Vagina (tissue), 2 donors: Measurements from ENCODE around the gene ADAMTS12. TPM values are rescaled to one million over a fixed set of nuclear protein-coding genes. Genes with fewer than 3 reads are reported as not detected.
A peak's percentile ranks its signal among the peaks of the same experiment; 100 is the strongest.

ENCODE experiments used
- DNase-seq, 2 donors: peaks; one replicate each; pipeline ENCODE4 v3.0.0-alpha.2; 2017; ENCODE audit errors: extremely low spot score in 2 of 2
- H3K27ac ChIP-seq: fragments of 200-600 bp; sonication (generic); one replicate; pipeline ENCODE4 v1.5.1; 2019
- H3K27me3 ChIP-seq: fragments of 200-600 bp; sonication (generic); one replicate; pipeline ENCODE4 v1.5.1; 2019
- H3K36me3 ChIP-seq, 2 donors: fragments of 200-600 bp; sonication (generic); one replicate each; pipeline ENCODE4 v1.5.1; 2017 to 2019
- H3K4me1 ChIP-seq: fragments of 200-600 bp; sonication (generic); one replicate; pipeline ENCODE4 v1.5.1; 2019
- H3K4me3 ChIP-seq, 2 donors: fragments of 200-600 bp; sonication (generic); 1 replicate in 1 of 2; 2 replicates in 1 of 2; pipeline ENCODE4 v1.5.1; 2016 to 2019
- H3K9me3 ChIP-seq: fragments of 200-600 bp; sonication (generic); one replicate; pipeline ENCODE4 v1.5.1; 2019
- POLR2A ChIP-seq, 2 donors: fragments of 450-650 bp; IDR thresholded peaks; one replicate each; pipeline ENCODE4 v1.6.1; 2017; ENCODE audit warnings: antibody characterized with exemption in 2 of 2, mild to moderate bottlenecking in 2 of 2, moderate library complexity in 2 of 2
- POLR2AphosphoS5 ChIP-seq, 2 donors: sonication (generic); formaldehyde crosslinking; IDR thresholded peaks; one replicate each; pipeline ENCODE4 v1.9.0; 2017; ENCODE audit warnings: antibody characterized with exemption in 2 of 2, mild to moderate bottlenecking in 2 of 2, low read depth in 1 of 2; ENCODE audit not compliant: insufficient read depth in 1 of 2
- intact Hi-C: fragments of 100-400 bp; cut with DNase I; formaldehyde crosslinking; loops from one replicate; pipeline ENCODE4 v1.15.1; 2023
- total RNA-seq: library from RNA; depleted of rRNA; stranded (reverse); fragments of >200 nt; gene quantifications from one replicate; pipeline ENCODE4 v1.2.3, GENCODE V29; 2016
- TF ChIP-seq, protein P1 (sequence below), 3 experiments: fragments of 450-650 bp in 2 of 3; fragments of 200-600 bp in 1 of 3; sonication (generic) in 1 of 3; IDR thresholded peaks; one replicate each; pipeline ENCODE4 v1.5.1; 2017 to 2019; ENCODE audit warnings: antibody characterized with exemption in 3 of 3, mild to moderate bottlenecking in 2 of 3, moderate library complexity in 2 of 3

ADAMTS12 gene
- total RNA-seq, 1 donor from 2014 or later: 7.6 TPM

DNA sequence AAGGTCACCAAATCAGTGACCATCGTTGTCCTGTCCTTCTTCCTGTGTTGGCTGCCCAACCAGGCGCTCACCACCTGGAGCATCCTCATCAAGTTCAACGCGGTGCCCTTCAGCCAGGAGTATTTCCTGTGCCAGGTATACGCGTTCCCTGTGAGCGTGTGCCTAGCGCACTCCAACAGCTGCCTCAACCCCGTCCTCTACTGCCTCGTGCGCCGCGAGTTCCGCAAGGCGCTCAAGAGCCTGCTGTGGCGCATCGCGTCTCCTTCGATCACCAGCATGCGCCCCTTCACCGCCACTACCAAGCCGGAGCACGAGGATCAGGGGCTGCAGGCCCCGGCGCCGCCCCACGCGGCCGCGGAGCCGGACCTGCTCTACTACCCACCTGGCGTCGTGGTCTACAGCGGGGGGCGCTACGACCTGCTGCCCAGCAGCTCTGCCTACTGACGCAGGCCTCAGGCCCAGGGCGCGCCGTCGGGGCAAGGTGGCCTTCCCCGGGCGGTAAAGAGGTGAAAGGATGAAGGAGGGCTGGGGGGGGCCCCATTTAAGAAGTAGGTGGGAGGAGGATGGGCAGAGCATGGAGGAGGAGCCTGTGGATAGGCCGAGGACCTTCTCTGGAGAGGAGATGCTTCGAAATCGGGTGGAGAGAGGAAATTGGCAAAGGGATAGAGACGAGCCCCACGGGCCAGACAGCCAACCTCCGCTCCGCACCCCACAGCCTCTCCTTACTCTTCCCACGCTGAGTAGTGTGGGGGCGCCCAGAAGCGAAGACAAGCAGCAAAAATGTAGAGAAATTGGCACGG is 46.1 kb upstream of the ADAMTS12 start:
- TF ChIP-seq, protein P1, sequence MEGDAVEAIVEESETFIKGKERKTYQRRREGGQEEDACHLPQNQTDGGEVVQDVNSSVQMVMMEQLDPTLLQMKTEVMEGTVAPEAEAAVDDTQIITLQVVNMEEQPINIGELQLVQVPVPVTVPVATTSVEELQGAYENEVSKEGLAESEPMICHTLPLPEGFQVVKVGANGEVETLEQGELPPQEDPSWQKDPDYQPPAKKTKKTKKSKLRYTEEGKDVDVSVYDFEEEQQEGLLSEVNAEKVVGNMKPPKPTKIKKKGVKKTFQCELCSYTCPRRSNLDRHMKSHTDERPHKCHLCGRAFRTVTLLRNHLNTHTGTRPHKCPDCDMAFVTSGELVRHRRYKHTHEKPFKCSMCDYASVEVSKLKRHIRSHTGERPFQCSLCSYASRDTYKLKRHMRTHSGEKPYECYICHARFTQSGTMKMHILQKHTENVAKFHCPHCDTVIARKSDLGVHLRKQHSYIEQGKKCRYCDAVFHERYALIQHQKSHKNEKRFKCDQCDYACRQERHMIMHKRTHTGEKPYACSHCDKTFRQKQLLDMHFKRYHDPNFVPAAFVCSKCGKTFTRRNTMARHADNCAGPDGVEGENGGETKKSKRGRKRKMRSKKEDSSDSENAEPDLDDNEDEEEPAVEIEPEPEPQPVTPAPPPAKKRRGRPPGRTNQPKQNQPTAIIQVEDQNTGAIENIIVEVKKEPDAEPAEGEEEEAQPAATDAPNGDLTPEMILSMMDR (IDR thresholded peaks at IDR 0.05): no peak
- TF ChIP-seq POLR2A (IDR thresholded peaks at IDR 0.05) (no peak), POLR2AphosphoS5 (IDR thresholded peaks at IDR 0.05; ENCODE audit: insufficient read depth in 1 of 2, low read depth in 1 of 2) (no peak)
- H3K36me3 ChIP-seq: no peaks in the 10 kb centered on the region
- no peak for DNase-seq
- no peak overlapping the region for H3K4me3 ChIP-seq
- H3K27me3 ChIP-seq: no peaks in the 10 kb centered on the region
- H3K9me3 ChIP-seq: no peaks in the 10 kb centered on the region
- intact Hi-C loops: no loop called here
- no peaks in the 10 kb centered on the region for H3K4me1 ChIP-seq
- no peak overlapping the region for H3K27ac ChIP-seq

DNA sequence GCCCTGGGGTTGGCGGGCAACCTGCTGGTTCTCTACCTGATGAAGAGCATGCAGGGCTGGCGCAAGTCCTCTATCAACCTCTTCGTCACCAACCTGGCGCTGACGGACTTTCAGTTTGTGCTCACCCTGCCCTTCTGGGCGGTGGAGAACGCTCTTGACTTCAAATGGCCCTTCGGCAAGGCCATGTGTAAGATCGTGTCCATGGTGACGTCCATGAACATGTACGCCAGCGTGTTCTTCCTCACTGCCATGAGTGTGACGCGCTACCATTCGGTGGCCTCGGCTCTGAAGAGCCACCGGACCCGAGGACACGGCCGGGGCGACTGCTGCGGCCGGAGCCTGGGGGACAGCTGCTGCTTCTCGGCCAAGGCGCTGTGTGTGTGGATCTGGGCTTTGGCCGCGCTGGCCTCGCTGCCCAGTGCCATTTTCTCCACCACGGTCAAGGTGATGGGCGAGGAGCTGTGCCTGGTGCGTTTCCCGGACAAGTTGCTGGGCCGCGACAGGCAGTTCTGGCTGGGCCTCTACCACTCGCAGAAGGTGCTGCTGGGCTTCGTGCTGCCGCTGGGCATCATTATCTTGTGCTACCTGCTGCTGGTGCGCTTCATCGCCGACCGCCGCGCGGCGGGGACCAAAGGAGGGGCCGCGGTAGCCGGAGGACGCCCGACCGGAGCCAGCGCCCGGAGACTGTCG is 45.4 kb upstream of the ADAMTS12 start:
- no peak for DNase-seq
- intact Hi-C loops: no loop called here
- Histone ChIP-seq H3K9me3 (no peaks in the 10 kb centered on the region), H3K4me3 (peak overlapping the region in 1 of 2 donors; percentile 5), H3K27me3 (no peaks in the 10 kb centered on the region), H3K4me1 (no peaks in the 10 kb centered on the region), H3K36me3 (no peaks in the 10 kb centered on the region), H3K27ac (no peak overlapping the region)
- TF ChIP-seq POLR2AphosphoS5 (IDR thresholded peaks at IDR 0.05; ENCODE audit: insufficient read depth in 1 of 2, low read depth in 1 of 2) (no peak), POLR2A (IDR thresholded peaks at IDR 0.05) (no peak)
- TF ChIP-seq, protein P1 (IDR thresholded peaks at IDR 0.05): no peak

DNA sequence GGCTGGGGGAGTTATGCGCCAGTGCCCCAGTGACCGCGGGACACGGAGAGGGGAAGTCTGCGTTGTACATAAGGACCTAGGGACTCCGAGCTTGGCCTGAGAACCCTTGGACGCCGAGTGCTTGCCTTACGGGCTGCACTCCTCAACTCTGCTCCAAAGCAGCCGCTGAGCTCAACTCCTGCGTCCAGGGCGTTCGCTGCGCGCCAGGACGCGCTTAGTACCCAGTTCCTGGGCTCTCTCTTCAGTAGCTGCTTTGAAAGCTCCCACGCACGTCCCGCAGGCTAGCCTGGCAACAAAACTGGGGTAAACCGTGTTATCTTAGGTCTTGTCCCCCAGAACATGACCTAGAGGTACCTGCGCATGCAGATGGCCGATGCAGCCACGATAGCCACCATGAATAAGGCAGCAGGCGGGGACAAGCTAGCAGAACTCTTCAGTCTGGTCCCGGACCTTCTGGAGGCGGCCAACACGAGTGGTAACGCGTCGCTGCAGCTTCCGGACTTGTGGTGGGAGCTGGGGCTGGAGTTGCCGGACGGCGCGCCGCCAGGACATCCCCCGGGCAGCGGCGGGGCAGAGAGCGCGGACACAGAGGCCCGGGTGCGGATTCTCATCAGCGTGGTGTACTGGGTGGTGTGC is 44.7 kb upstream of the ADAMTS12 start, which contains the start of gene RXFP3:
Gene RXFP3 (plus strand): TSS at position 6 of the 636 bp plus-strand sequence. CDS start 355 bp downstream, at position 361.
- TF ChIP-seq POLR2A (IDR thresholded peaks at IDR 0.05) (no peak), POLR2AphosphoS5 (IDR thresholded peaks at IDR 0.05; ENCODE audit: insufficient read depth in 1 of 2, low read depth in 1 of 2) (no peak)
- TF ChIP-seq, protein P1 (IDR thresholded peaks at IDR 0.05): no peak
- intact Hi-C loops: no loop called here
- Histone ChIP-seq H3K27ac (no peak within 1 kb of the TSS), H3K9me3 (no peaks in the 10 kb centered on the region), H3K27me3 (no peaks in the 10 kb centered on the region), H3K4me3 (peak within 1 kb of the TSS; percentile 3 to 5), H3K4me1 (no peaks in the 10 kb centered on the region), H3K36me3 (no peaks in the 10 kb centered on the region)
- DNase-seq: no peak

DNA sequence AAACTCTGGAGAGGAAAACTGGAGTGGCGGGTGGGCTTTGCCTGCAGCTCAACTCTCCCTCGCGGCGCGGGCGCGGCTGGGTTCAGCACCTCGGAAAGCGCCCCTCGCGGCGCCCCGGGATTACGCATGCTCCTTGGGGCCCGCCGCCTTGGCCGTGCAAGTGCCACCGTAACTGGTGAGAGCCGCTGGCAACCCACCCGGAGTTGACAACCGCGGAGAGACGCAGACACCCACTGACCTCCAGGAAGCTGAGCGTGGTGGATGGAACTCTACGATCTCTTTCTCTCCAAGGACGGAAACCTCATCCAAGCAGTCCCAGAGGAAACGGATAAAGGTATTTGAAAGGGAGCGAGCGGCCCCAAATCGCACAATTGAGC is 44.2 kb upstream of the ADAMTS12 start:
- H3K27me3 ChIP-seq: no peaks in the 10 kb centered on the region
- TF ChIP-seq POLR2A (IDR thresholded peaks at IDR 0.05) (no peak), POLR2AphosphoS5 (IDR thresholded peaks at IDR 0.05; ENCODE audit: insufficient read depth in 1 of 2, low read depth in 1 of 2) (no peak)
- TF ChIP-seq, protein P1 (IDR thresholded peaks at IDR 0.05): no peak

More for the DNA sequence above, 44.2 kb upstream of the ADAMTS12 start:
- H3K9me3 ChIP-seq: no peaks in the 10 kb centered on the region
- DNase-seq: no peak
- intact Hi-C loops: no loop called here
- peak overlapping the region; percentile 3 to 5 for H3K4me3 ChIP-seq
- no peak overlapping the region for H3K27ac ChIP-seq
- no peaks in the 10 kb centered on the region for H3K36me3 ChIP-seq
- no peaks in the 10 kb centered on the region for H3K4me1 ChIP-seq
